Smooth muscle cell of the brain vasculature (primary cell): ENCODE results near the gene MYO15B.

Experiments
- DNase-seq: peaks from one replicate; pipeline ENCODE4 v3.0.0-alpha.2; 2012; ENCODE audit warnings: low read depth, low spot score

Gene MYO15B

DNA sequence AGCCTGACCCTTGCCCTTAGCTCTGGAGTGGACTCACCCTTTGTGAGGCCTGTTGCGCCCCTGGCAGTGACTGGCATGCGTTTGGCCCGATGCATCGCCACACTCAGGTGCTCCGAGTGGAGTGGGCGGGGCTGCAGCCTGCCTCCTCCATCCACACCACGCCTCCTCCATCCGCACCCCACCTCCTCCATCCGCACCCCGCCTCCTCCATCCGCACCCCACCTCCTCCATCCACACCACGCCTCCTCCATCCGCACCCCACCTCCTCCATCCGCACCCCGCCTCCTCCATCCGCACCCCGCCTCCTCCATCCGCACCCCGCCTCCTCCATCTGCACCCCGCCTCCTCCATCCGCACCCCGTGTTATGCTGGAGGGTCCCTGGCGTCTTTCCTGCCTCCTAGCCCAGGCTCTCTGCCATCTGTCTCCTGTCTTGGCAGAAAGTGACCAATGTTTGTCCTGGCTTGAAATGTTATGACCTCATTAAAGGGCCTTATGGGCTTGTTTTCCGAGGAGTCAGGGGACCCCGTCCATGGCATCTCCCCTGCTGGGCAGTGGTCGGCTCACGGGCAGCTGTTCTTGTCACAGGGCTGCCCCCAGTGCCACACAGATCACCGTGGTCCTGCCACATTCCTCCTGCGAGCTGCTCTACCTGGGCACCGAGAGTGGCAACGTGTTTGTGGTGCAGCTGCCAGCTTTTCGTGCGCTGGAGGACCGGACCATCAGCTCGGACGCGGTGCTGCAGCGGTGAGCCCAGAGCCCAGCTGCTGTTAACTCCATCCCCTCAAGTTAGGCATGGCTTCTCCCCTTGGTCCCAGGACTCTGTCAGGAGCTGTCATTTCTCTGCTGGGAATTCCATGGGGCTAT is 28.7 kb upstream of the MYO15B start:
- no peak for DNase-seq

GRCh38 chr17:75559958-75560533 is 27.6 kb upstream of the MYO15B start:
- DNase-seq: no peak

DNA sequence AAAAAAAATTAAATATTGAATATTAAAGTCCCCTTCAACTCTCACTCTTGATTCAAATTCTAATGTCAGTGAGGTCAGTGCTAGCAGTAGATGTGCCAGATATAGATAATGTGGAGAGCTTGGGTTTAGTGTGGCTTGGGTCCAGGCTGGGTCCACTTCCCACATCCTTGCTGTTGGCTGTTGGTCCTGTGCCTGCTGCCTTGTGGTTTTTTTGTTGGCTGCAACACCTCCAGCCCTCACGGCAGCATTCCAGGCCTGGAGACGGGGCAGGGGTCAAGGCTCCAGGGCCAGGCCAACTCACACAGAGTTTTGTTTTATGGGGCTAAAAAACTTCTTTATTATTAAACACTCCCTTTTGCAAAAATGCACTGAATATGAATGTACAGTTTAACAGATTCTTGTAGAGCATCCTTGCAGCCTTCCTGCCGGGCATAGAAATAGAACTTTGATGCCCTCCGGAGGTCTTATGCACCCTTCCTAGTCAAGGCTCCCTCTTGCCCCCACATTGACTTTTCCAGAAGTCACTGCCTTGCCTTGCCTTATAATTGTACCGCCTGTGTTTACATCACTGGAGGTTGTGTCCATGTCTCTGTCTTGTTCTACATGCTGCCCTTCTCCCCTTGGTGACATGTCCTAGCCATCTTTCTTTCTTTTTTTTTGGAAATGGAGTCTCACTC is 25.5 kb upstream of the MYO15B start:
- no peak for DNase-seq

- no peak for DNase-seq
Observed at GRCh38 chr17:75563063-75563758, 24.4 kb upstream of the MYO15B start.

- DNase-seq: no peak
Observed at GRCh38 chr17:75564195-75564594, 23.4 kb upstream of the MYO15B start.

- DNase-seq: no peak
Observed at GRCh38 chr17:75565066-75565465, 22.5 kb upstream of the MYO15B start.

DNA sequence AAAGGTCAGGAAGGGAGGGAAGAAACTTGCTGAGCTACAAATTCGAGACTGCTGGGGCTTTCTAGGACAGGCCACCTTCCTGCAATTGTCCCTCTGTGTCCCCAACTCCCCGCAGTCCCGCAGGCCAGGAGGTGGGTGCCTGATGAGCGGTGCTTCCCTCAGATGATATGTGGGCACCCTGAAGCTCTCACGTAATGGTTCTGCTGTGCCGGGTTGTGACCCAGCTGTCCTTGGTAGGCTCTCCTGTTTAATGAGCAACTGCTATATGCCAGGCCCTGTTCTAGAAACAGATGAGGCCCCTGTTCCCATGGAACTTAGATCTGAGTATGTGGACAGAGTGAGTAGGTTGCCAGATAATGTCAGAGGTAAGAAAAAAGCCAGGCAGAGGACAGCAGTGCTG is 22.0 kb upstream of the MYO15B start:
- no peak for DNase-seq

GRCh38 chr17:75566416-75566815 is 21.2 kb upstream of the MYO15B start:
- no peak for DNase-seq

DNA sequence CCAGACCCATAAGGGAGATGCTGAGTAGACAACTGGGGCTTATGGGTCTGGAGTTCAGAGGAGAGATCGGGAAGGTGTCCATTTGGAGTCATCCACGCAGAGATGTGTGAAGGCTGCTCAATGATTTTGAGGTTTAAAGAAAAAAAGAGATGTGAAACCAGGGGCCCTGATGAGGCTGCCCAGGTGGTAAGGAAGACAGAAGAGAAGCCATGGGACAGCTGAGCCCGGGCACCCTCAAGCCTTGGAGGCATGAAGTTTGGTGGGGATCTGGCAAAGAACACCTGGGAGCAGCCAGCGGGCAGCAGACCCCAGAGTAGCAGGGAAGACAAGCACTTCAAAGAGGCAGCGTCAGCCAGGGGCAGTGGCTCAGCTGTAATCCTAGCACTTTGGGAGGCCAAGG is 20.8 kb upstream of the MYO15B start:
- no peak for DNase-seq

GRCh38 chr17:75568412-75569255 is 19.0 kb upstream of the MYO15B start:
- DNase-seq: no peak

DNA sequence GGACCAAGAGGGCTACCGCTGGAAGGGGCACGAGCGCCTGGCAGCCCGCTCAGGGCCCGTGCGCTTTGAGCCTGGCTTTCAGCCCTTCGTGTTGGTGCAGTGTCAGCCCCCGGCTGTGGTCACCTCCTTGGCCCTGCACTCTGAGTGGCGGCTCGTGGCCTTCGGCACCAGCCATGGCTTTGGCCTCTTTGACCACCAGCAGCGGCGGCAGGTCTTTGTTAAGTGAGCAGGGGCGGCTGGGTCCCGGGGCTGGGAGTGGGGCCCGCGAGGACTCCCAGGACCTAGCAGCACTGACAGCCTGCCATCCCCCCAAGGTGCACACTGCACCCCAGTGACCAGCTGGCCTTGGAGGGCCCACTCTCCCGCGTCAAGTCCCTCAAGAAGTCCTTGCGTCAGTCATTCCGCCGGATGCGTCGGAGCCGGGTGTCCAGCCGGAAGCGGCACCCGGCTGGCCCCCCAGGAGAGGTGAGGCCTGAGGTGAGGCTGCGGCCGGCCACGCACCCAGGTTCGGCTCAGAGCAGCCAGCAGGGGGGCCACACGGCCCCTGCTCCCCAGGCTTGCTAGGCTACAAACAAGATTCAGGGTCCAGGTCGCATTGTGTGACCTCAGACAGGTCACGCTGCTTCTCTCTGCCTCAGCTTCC is 17.4 kb upstream of the MYO15B start:
- no peak for DNase-seq

GRCh38 chr17:75570772-75571171 is 16.8 kb upstream of the MYO15B start:
- DNase-seq: no peak

GRCh38 chr17:75571197-75571884 is 16.3 kb upstream of the MYO15B start:
- no peak for DNase-seq

DNA sequence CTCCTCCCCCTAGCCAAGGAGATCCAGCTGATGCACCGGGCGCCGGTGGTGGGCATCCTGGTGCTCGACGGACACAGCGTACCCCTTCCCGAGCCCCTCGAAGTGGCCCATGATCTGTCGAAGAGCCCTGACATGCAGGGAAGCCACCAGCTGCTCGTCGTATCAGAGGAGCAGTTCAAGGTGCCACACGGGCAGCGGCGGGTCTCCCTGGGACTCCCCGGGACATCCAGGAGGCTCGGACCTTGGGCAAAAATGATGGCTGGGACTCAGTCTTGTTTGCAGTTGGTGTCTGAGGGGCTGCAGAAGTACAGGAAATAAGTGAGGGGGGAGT is 15.8 kb upstream of the MYO15B start:
- no peak for DNase-seq

DNA sequence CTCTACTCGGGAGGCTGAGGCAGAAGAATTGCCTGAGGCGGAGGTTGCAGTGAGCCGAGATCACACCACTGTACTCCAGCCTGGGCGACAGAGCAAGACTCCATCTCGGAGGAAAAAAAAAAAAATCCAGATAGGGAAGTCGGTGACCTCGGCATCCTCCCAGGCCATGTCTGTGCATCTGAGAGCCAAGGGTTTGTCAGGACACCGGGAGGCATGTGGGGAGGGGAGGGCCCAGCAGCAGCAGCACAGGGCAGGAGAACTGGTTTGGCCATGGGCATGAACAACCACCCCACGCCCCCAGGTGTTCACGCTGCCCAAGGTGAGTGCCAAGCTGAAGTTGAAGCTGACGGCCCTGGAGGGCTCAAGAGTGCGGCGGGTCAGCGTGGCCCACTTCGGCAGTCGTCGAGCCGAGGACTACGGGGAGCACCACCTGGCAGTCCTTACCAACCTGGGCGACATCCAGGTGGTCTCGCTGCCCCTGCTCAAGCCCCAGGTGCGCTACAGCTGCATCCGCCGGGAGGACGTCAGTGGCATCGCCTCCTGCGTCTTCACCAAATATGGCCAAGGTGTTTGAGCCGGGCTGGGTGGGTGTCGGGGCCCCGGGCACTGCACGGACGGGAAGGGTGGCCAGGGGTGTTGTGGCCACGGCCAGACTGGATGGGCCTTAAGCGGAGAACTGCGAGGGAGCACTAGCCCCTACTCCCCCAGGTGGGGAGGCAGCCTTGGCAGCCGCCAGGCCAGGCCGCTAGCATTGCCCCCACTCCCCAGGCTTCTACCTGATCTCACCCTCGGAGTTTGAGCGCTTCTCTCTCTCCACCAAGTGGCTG is 14.7 kb upstream of the MYO15B start:
- no peak for DNase-seq

DNA sequence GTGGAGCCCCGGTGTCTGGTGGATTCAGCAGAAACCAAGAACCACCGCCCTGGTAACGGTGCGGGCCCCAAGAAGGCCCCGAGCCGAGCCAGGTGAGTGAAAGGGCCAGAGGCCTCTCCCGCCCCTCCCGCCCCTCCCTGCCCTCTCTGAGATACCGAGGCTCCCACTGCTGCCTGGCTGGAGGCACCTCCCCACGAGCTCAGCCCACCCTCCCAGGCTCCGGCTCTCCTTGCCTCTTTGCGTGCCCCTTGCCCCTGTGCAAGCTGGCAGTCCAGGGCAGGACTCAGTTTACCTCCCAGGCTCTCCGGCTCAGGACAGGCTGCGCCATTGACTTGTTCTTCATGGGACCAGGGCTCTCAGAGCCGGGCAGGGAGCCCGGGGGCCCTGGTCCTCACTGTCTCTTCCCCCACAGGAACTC is 14.1 kb upstream of the MYO15B start:
- no peak for DNase-seq

GRCh38 chr17:75573994-75574393 is 13.6 kb upstream of the MYO15B start:
- DNase-seq: no peak

- no peak for DNase-seq
Observed at GRCh38 chr17:75574404-75575036, 13.1 kb upstream of the MYO15B start.

DNA sequence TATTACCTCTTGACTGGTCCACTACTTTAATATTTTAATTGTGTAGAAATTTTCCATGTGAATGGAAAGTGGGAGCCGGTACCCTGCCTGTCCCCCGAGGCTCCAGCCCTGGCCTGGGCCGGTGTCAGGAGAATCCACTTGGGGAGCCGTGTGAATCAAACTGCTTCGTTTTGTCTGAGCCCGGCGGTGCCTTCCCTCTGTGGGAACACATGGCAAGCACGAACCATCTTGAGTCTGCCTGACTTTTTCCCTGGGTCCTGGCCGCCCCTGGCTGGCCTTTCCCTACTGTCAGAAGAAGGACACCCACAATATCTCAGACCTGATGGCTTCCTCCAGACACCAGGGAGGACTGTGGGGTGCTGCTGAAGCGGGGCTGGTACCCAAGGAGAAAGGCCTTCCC is 12.4 kb upstream of the MYO15B start:
- DNase-seq: no peak
